ENCODE data around the gene HRAS.

HRAS gene

DNA sequence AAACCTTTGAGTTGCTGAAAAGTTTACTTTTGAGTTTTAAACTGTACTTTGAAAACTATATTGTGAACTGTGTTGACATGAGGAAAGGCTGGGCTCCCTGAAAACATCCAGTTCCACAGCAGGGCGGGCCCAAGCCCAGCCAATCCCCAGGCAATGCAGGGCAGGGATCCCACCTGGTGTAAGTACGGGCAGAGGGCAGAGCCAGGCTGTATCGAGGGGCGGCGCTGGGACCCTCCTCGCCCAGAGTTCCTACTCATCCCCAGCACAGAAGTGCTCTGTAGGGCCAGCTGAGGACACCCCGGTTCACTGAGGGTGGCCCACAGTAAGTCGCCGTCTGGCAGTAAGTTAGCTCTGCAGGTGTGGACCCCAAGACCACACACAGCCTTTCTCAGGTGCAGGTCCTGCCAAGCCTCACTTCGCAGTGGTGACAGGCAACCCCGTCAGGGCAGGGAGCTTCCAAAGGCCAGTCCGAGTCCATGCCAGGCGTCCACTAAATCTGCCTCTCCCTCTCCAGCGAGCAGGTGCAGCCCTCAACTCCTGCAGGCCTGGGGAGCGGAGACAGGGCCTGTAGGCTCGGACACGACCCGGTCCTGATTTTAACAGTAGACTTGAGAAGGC lies 31.7 kb upstream of the HRAS start:
- DNase-seq (ENCODE audit: low read depth in 2 of 2), result no peak

- no peak for DNase-seq (ENCODE audit: low read depth in 2 of 2)
Observed at GRCh38 chr11:565921-566509, 30.6 kb upstream of the HRAS start.

DNA sequence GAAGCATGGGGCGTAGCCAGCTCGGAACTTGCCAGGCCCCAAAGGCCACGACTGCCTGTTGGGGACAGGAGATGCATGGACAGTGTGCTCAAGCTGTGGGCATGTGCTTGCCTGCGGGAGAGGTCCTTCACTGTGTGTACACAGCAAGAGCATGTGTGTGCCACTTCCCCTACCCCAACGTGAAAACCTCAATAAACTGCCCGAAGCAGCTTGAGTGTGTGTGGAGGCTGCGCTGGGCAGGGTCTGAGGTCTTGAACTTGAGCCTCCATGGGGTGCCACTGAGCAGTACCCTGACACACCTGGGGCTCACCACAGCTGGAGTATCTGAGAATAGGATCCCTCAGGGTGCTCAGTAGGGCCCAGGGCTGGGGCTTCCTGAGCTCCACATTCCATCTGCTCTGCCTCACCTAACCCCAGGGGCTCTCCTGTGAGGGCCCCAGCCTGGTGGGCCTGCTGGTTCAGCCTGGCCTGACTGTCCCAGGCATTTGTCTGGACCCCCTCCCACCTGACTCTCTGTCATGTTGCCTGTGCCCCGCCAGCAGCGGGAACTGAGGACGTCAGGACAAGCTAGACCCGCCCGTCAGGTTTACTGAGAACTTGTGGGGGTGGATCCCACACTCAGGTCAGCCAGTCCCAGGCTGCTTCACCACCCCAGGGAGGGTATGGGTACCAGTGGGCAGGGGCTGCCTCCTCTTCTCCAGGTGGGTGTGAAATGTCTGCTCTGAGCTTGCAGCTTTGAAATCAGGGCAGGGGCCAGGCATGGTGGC lies 28.6 kb upstream of the HRAS start:
- DNase-seq (ENCODE audit: low read depth in 2 of 2), result no peak

DNA sequence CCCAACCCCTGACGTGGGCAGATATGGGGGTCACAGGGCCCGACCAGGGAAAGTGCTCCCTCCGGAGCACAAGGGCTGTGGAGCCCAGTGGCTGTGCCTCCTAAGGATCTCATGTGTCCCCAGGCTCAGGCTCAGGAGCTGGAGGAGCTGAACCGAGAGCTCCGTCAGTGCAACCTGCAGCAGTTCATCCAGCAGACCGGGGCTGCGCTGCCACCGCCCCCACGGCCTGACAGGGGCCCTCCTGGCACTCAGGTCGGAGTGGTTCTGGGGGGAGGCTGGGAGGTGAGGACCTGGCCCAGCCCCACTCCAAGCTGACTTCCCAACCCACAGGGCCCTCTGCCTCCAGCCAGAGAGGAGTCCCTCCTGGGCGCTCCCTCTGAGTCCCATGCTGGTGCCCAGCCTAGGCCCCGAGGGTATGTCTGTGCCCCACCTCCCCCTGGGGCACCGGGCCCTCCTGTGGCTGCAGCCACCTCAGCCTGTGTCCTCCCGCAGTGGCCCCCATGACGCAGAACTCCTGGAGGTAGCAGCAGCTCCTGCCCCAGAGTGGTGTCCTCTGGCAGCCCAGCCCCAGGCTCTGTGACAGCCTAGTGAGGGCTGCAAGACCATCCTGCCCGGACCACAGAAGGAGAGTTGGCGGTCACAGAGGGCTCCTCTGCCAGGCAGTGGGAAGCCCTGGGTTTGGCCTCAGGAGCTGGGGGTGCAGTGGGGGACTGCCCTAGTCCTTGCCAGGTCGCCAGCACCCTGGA lies 27.9 kb upstream of the HRAS start:
- no peak for DNase-seq (ENCODE audit: low read depth in 2 of 2)

GRCh38 chr11:562046-562645 lies 26.8 kb upstream of the HRAS start:
- no peak for DNase-seq (ENCODE audit: low read depth in 2 of 2)

DNA sequence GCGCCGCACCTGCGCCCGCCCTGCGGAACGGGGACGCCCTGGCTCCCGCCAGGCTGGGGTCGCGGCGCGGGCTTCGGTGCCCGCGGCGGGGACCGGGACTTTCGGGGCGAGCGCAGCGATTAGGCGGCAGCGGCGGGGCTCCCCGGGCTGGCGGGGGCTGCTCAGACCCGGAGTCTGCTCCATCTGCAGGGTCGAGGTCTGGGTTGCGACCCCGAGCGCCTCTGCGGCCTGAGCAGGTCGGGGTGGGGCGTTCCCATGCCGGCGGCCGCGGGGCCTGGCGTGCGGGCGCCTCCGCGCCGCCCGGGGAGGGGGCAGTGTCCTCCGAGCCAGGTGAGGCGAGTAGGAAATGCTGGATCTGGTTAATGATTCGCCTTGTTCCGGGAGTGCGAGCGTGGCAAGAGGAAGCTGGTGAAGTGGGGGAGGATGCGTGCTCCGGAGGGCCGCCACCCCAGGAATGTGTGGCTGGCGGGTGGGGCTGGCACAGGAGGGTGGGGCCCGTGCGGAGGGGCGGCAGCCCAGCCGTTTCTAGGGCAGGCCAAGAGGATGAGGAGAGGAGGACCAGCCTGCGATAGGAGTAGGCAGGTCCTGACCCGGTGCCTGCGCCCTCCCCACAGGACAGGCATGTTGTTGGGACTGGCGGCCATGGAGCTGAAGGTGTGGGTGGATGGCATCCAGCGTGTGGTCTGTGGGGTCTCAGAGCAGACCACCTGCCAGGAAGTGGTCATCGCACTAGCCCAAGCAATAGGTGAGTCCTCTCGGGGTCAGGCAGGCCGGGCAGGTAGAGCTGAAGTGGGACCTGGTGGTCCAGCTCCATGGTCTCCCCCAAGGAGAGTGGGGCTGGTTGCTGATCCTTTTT lies 26.0 kb upstream of the HRAS start:
- no peak for DNase-seq (ENCODE audit: low read depth in 2 of 2)

DNA sequence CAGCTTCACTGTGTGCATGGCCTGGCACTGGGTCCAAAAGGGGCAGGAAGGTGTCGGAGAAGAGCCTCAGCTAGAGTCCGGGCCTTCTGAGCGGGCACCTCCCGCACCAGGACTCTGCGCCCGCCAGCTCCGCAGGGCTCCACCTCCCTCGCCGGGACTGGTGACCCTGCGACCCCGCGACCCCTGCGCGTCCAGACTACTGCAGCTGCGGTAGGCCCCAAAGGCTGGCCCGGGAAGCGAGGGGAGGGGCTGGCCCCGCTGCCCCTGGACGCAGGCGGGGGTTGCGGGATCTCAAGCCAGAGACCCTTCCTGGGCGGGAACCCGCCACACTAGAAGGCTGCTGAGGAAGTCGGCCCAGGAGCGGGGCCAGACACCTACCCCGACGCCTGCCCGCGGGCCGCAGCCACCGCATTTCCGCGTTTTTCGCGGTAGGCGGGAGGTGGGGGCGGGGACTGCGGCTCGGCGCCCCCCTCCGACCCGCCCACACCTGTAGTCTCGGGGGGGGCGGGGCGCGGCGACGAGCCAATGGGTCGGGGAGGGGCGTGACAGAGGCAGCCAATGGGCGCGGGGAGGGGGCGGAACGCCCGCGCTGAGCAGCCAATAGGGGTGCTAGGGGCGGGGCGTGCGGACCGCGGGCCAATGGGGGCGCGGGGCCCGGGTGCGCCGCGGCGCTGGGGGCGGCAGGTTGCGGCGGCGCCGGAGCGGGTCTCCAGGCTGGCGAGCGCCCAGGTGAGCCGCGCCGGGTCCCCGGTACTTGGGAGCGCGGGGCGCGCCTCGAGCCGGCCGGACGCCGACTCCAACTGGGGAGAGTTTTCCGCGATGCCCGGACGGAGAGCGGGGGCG lies 25.1 kb upstream of the HRAS start, which contains the start of the genes LMNTD2 and RASSF7:
Gene LMNTD2 (minus strand): TSS at position 434 of the 843 bp plus-strand sequence. CDS start 22 bp downstream, at position 412.
Gene RASSF7 (plus strand): TSS at position 666 of the 843 bp plus-strand sequence. CDS start 799 bp downstream, outside the sequence.
- peak; percentile 85 to 95 for DNase-seq (ENCODE audit: low read depth in 2 of 2)

DNA sequence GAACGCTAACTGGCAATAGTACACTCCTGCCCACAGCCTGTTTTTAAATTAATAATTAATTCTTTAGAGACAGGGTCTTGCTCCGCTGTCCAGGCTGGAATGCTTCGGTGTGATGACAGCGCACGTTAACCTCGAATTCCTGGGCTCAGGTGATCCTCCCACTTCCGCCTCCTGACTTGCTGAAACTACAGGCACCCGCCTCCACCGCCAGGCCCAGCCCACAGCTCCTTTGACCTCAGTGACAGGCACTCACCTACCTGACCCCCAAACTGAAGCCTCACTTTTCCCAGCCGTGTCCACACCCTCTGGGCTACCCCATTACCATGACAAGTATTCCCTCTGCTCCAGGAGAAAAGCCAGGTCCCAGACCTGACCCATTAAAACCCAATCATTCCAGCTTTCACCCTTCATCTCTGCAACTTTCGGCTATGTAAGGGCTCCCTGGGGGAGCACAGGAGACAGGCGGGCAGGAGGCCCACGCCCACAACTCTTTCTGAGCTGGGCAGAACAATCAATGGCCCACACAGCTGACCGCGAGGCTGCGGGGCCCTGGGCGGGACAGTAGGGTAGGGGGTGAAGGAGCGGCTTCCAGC lies 24.4 kb upstream of the HRAS start:
- DNase-seq (ENCODE audit: low read depth in 2 of 2), result no peak

DNA sequence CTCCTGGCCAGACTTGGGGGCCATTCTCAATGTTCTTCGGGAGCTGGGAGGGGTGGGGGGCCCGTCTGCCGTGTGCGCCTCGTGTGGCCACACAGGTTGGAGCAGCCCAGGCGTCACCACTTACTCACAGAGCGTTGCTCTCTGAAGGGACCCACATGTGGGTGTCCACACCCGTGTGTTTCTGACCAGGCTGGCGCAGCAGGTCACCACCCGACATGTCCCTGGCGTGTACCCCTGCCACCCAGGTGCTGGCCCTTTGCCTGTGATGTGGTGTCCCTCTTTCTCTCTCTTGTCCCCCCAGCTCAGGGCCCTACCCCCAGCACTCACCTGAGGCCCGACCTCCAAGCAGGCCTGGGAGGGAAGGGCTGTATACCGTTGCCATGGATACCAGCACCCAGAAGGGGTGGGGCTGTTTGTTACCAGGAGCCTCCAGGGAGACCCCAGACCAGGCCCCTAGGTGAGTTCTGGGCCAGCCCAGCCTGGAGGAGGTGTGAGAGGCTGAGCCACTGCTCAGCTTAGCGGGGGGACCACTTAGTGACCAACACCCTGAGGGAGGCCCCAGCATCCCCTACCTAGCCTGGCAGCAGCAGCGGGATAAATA lies 23.7 kb upstream of the HRAS start:
- DNase-seq (ENCODE audit: low read depth in 2 of 2), result no peak

DNA sequence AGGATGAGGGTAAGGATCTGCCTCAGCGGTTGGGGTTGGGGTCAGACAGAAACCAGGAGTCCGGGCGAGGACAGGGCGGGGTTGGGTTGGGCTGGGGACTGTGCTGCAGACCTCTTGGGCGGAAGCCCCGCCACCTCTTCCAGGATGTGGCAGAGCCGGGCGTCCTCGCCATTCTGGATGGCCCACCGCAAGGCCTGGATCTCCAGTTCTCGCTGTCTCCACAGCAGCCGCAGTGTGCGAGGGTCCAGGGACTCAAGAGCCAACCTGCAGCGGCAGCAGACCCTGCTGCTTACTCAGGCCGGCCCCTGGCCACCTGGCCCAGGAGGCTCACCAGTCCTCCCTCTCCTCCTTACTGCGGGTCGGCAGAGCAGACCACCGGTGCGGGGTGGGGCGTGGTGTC lies 23.1 kb upstream of the HRAS start:
- no peak for DNase-seq (ENCODE audit: low read depth in 2 of 2)

GRCh38 chr11:557328-558132 lies 22.2 kb upstream of the HRAS start:
- no peak for DNase-seq (ENCODE audit: low read depth in 2 of 2)

GRCh38 chr11:556662-557256 lies 21.4 kb upstream of the HRAS start:
- DNase-seq (ENCODE audit: low read depth in 2 of 2), result no peak

- no peak for DNase-seq (ENCODE audit: low read depth in 2 of 2)
Observed at GRCh38 chr11:555780-556661, 20.6 kb upstream of the HRAS start.

DNA sequence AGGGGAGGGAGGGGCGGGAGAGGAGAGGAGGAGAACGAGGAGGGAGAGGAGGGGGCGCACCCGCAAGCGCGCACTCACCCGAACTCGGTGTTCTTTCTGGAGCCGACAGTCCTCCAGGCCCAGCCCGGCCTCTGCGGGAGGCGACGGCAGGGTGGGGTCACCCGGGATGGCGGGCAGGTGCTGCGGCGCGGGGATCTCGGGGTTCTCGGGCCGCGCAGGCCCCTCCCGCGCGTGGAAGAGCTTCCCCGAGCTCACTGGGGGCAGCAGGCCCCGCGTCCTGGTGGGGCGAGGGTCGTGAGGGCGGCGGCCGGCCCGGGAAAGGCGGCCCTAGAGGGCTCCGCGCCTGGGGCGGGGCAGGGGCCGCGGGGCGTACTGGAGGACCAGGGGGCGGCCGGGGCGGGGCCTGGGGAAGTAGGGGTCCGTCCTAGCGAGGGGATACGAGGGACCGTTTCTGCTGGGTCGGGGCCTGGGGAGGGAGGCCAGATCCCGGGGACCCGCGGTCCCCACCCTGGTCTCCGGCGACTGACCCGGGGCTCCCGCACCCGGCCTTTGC lies 19.9 kb upstream of the HRAS start:
- no peak for DNase-seq (ENCODE audit: low read depth in 2 of 2)

DNA sequence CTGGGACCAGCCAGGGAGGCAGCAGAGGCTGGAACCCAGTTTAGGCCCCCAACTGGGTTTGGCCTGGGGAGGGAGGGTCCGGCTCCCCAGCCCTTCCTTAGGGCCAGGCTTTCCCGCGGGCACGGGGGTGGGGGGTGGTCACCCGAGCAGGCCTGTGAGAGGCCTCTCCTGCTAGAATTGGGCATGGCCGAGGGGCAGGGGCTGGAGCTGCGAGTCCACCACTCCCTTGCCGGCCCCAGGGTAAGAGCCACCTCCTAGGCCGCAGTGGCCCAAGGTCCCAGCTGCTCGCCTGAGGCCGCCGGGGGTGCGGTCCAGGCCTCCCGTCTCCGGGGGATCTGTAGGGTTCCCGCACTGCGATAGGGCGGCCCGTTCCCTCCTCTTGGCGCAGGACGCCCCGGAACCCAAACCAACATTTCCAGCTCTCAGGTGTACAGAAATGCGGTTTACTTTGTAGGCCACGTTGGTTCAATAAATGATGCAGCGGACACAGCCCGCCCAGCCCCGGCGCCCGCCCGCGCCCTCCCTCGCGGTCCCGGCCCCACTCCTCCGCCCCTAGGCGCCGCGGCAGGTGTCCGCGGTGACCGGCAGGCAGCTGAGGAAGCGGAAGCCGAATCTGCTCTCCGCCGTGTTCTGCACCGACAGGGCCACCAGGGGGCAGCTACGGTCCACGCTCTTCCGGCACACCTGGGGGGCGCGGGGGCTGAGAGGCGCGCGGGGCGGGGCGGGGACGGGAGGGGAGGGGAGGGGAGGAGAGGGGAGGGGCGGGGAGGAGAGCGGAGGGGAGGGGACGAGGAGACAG lies 19.3 kb upstream of the HRAS start:
- DNase-seq (ENCODE audit: low read depth in 2 of 2), result peak in 1 of 2 donors; percentile 74

- no peak for DNase-seq (ENCODE audit: low read depth in 2 of 2)
Observed at GRCh38 chr11:553988-554340, 18.6 kb upstream of the HRAS start.

Data from stimulated activated CD4-positive, alpha-beta T cell treated with anti-CD3 and anti-CD28 coated beads, Interleukin-15, amount 100 ng/mL, for 48 hours (primary cell).